ENCODE measurements around the gene KERA. TPM values are rescaled to one million over a fixed set of nuclear protein-coding genes. Genes with fewer than 3 reads are reported as not detected.

Gene KERA
- total and polyA plus RNA-seq, 9 of the 15 experiments (the other 6 are each of a cell fraction or from before 2014, with no cell fraction given), result not detected

GRCh38 chr12:91080041-91080440 is 22.2 kb upstream of the KERA start:
- Histone ChIP-seq H3K36me3 (ENCODE audit: control insufficient read depth, insufficient read depth, low read length) (no peaks in the 10 kb centered on the region), H2AFZ (ENCODE audit: low read depth, low read length) (no peak overlapping the region), H3K79me2 (ENCODE audit: control insufficient read depth, insufficient read depth, low read length) (no peaks in the 10 kb centered on the region), H3K4me2 (ENCODE audit: insufficient read depth, low read length) (no peak overlapping the region), H4K20me1 (replicated peaks; ENCODE audit: control insufficient read depth, insufficient read depth, low read length) (no peaks in the 10 kb centered on the region), H3K9me3 (replicated peaks; ENCODE audit: control insufficient read depth, insufficient read depth, low read depth, low read length) (no peaks in the 10 kb centered on the region), H3K4me3 (no peak overlapping the region), H3K9ac (ENCODE audit: insufficient read depth in 1 of 2, low read depth in 2 of 2, low read length in 2 of 2) (no peak overlapping the region), H3K9me1 (ENCODE audit: control insufficient read depth, insufficient read depth, low read length) (no peaks in the 10 kb centered on the region), H3K27ac (ENCODE audit: extremely low read depth, low read depth, low read length) (no peak overlapping the region), H3K4me1 (replicated peaks in 1 of 2; ENCODE audit: control insufficient read depth in 2 of 2, insufficient read depth in 2 of 2, low read length in 2 of 2) (no peaks in the 10 kb centered on the region), H3K27me3 (ENCODE audit: control insufficient read depth in 2 of 2, insufficient read depth in 2 of 2, low read length in 2 of 2) (no peaks in the 10 kb centered on the region)
- no peak for FAIRE-seq
- POLR2A ChIA-PET, result no interaction called here
- TF ChIP-seq ZNF592 (IDR thresholded peaks at IDR 0.05) (no peak), MCM5 (IDR thresholded peaks at IDR 0.05; ENCODE audit: low read depth) (no peak), TAL1 (IDR thresholded peaks at IDR 0.05) (no peak), ZNF766 (CRISPR knock-in tag; conservative IDR thresholded peaks at IDR 0.05) (no peak), JUN (IDR thresholded peaks at IDR 0.05; ENCODE audit: borderline replicate concordance, low read depth, low read length) (no peak), JUN (CRISPR knock-in tag; IDR thresholded peaks at IDR 0.05; ENCODE audit: borderline replicate concordance) (no peak), FOXK2 (conservative IDR thresholded peaks at IDR 0.05 in 1 of 2, IDR thresholded peaks at IDR 0.05 in 1 of 2; ENCODE audit: low read depth in 2 of 2) (no peak), ZNF407 (IDR thresholded peaks at IDR 0.05; ENCODE audit: low read depth) (no peak), TRIM24 (IDR thresholded peaks at IDR 0.05) (no peak), SUPT5H (IDR thresholded peaks at IDR 0.05) (no peak), C11orf30 (IDR thresholded peaks at IDR 0.05; ENCODE audit: low read depth) (no peak), GATA2 (CRISPR knock-in tag; IDR thresholded peaks at IDR 0.05) (no peak)
- CTCF ChIA-PET (ENCODE audit: low intra/inter-chr PET ratio), result no interaction called here
- BruUV-seq (replicated peaks), result no TSS peak
- DNase-seq (ENCODE audit: extremely low read depth in 1 of 4, low spot score in 3 of 4), result no peak
- no peak for ATAC-seq
- in situ Hi-C loops (cut with MboI) (no loop called here), intact Hi-C loops (cut with micrococcal nuclease) (no loop called here)
- WGBS (ENCODE audit: insufficient coverage, low coverage, missing lambda C conversion rate), result 5% methylated on average over 1 of the region's 1 CpG
